ENCODE measurements around the gene PLA2G4D. TPM values are rescaled to one million over a fixed set of nuclear protein-coding genes. Genes with fewer than 3 reads are reported as not detected.

PLA2G4D gene
- polyA plus RNA-seq, 1 of the 3 experiments (the other 2 are of a cell fraction), result not detected

DNA sequence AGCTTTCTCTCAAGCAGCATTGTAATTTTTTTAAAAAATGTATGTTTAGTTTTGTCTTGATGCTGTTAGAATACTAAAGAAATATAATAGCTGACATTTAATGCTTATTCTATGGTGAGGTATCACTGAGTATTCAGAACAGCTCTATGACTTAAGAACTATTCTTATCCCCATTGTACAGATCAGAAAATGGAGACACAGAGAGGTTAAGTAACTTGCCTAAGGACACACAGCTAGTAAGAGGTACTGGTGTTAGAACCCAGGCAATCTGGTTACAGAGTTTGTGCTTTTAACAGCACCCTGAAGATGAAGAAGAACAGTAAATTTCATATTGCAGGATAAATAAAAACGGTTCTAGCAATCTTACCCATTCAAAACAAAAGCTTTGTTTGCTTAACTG lies 15.5 kb downstream of the PLA2G4D start:
- Histone ChIP-seq H3K27ac (ENCODE audit: low read depth in 2 of 2, low read length in 1 of 2) (no peak overlapping the region), H3K9ac (no peak overlapping the region), H3K36me3 (replicated peaks in 1 of 2; ENCODE audit: control insufficient read depth in 1 of 2, insufficient read depth in 2 of 2, low read length in 1 of 2) (no peaks in the 10 kb centered on the region), H3K9me3 (no peaks in the 10 kb centered on the region), H3K9me2 (no peaks in the 10 kb centered on the region), H3F3A (replicated peaks; ENCODE audit: insufficient read depth) (no peaks in the 10 kb centered on the region), H3K27me3 (ENCODE audit: insufficient read depth) (0 out of 2 replicates have a peak, but pooled peaks cover 4% of the 10 kb centered on the region), H4K20me1 (ENCODE audit: insufficient read depth) (no peaks in the 10 kb centered on the region), H3K4me1 (ENCODE audit: control insufficient read depth in 1 of 2, insufficient read depth in 2 of 2, low read depth in 1 of 2, low read length in 1 of 2) (no peaks in the 10 kb centered on the region; a peak in 1 of 4 replicates), H3K79me2 (ENCODE audit: insufficient read depth) (no peaks in the 10 kb centered on the region), H3K4me2 (no peak overlapping the region), H3K4me3 (ENCODE audit: low read depth in 2 of 2, low read length in 1 of 2) (no peak overlapping the region), H2AFZ (ENCODE audit: low read depth) (no peak overlapping the region)
- ChIA-PET CTCF (interaction anchor here (0.7 to 14.9 kb wide), 4 partner anchors 12 to 86 kb away, joined by 3 to 293 read pairs (median 89); no protein-coding TSS in a partner anchor), POLR2A (no interaction called here)
- TF ChIP-seq MEF2A (IDR thresholded peaks at IDR 0.05; ENCODE audit: borderline replicate concordance, low read depth), result no peak
- TF ChIP-seq, protein P1, sequence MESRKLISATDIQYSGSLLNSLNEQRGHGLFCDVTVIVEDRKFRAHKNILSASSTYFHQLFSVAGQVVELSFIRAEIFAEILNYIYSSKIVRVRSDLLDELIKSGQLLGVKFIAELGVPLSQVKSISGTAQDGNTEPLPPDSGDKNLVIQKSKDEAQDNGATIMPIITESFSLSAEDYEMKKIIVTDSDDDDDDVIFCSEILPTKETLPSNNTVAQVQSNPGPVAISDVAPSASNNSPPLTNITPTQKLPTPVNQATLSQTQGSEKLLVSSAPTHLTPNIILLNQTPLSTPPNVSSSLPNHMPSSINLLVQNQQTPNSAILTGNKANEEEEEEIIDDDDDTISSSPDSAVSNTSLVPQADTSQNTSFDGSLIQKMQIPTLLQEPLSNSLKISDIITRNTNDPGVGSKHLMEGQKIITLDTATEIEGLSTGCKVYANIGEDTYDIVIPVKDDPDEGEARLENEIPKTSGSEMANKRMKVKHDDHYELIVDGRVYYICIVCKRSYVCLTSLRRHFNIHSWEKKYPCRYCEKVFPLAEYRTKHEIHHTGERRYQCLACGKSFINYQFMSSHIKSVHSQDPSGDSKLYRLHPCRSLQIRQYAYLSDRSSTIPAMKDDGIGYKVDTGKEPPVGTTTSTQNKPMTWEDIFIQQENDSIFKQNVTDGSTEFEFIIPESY (IDR thresholded peaks at IDR 0.05; ENCODE audit: borderline replicate concordance, low read depth), result no peak
- no peak for TF ChIP-seq NRF1 (IDR thresholded peaks at IDR 0.05; ENCODE audit: low read depth, low read length)
- TF ChIP-seq ELF1 (IDR thresholded peaks at IDR 0.05), result no peak
- no peak for TF ChIP-seq RAD21 (IDR thresholded peaks at IDR 0.05; ENCODE audit: low read length)
- TF ChIP-seq FOXM1 (IDR thresholded peaks at IDR 0.05; ENCODE audit: low read depth), result no peak
- no peak for TF ChIP-seq SIN3A (IDR thresholded peaks at IDR 0.05; ENCODE audit: borderline replicate concordance, low read depth, low read length)
- TF ChIP-seq, protein P2, sequence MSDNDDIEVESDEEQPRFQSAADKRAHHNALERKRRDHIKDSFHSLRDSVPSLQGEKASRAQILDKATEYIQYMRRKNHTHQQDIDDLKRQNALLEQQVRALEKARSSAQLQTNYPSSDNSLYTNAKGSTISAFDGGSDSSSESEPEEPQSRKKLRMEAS (IDR thresholded peaks at IDR 0.05; ENCODE audit: low read depth), result no peak
- TF ChIP-seq FOSL2 (IDR thresholded peaks at IDR 0.05; ENCODE audit: borderline replicate concordance, low read depth), result no peak
- TF ChIP-seq MXI1 (IDR thresholded peaks at IDR 0.05; ENCODE audit: low read depth, low read length), result no peak
- no peak for TF ChIP-seq EP300 (IDR thresholded peaks at IDR 0.05; ENCODE audit: borderline replicate concordance in 1 of 2, low read depth in 1 of 2, low read length in 1 of 2)
- TF ChIP-seq YY1 (IDR thresholded peaks at IDR 0.05; ENCODE audit: low read depth), result no peak
- TF ChIP-seq RFX5 (IDR thresholded peaks at IDR 0.05; ENCODE audit: low read length), result no peak
- no peak for TF ChIP-seq SMC3 (IDR thresholded peaks at IDR 0.05; ENCODE audit: low read depth, low read length)
- no peak for TF ChIP-seq RCOR1 (IDR thresholded peaks at IDR 0.05; ENCODE audit: low read length)
- TF ChIP-seq CHD2 (IDR thresholded peaks at IDR 0.05; ENCODE audit: low read length, partially characterized antibody), result no peak
- TF ChIP-seq GATA2 (CRISPR knock-in tag; IDR thresholded peaks at IDR 0.05), result no peak
- TF ChIP-seq FOXJ3 (CRISPR knock-in tag; IDR thresholded peaks at IDR 0.05), result no peak
- TF ChIP-seq, protein P3, sequence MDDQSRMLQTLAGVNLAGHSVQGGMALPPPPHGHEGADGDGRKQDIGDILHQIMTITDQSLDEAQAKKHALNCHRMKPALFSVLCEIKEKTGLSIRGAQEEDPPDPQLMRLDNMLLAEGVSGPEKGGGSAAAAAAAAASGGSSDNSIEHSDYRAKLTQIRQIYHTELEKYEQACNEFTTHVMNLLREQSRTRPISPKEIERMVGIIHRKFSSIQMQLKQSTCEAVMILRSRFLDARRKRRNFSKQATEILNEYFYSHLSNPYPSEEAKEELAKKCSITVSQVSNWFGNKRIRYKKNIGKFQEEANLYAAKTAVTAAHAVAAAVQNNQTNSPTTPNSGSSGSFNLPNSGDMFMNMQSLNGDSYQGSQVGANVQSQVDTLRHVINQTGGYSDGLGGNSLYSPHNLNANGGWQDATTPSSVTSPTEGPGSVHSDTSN (IDR thresholded peaks at IDR 0.05), result no peak
- DNase-seq, result no peak
- whole genome bisulfite sequencing (ENCODE audit: low lambda C conversion rate), result 13% methylated on average over 1 of the region's 1 CpG

All from SK-N-SH (cell line).